OCI-LY7 (cell line): ENCODE results near the gene ACTL9. TPM values are rescaled to one million over a fixed set of nuclear protein-coding genes. Genes with fewer than 3 reads are reported as not detected.

ENCODE experiments used
- BruUV-seq: library from RNA; stranded (reverse); fragments of 400-500 nt; replicated peaks from 2 replicates; lab custom pipeline; 2021; lab: Mats Ljungman, UMichigan
- CTCF ChIA-PET: fragments of 300-600 bp; sonication (Branson Sonifier 250); formaldehyde crosslinking; loops from one replicate; lab custom pipeline; 2022; ENCODE audit warnings: antibody characterized with exemption; ENCODE audit not compliant: unreplicated experiment; lab: Charles Lee
- POLR2A ChIA-PET: fragments of 300-600 bp; sonication (Branson Sonifier 250); formaldehyde crosslinking; loops from one replicate; lab custom pipeline; 2022; ENCODE audit warnings: antibody characterized with exemption; lab: Charles Lee
- DNase-seq: peaks from one replicate; pipeline ENCODE4 v3.0.0-alpha.2; 2015; ENCODE audit warnings: low spot score
- H2AFZ ChIP-seq: fragments of 200-600 bp; sonication (generic), shearing (Covaris generic); 2 replicates; pipeline ENCODE4 v1.6.1; 2014; ENCODE audit warnings: mild to moderate bottlenecking, antibody characterized with exemption, low read length, moderate library complexity
- H3K27ac ChIP-seq: fragments of 200-600 bp; sonication (generic); 2 replicates; pipeline ENCODE4 v1.5.1; 2014; ENCODE audit warnings: mixed run types, low read depth, mild to moderate bottlenecking, moderate library complexity, low read length, inconsistent platforms; ENCODE audit not compliant: poor library complexity, severe bottlenecking
- H3K36me3 ChIP-seq: fragments of 200-600 bp; sonication (generic); 2 replicates; pipeline ENCODE4 v1.6.1; 2014; ENCODE audit warnings: mild to moderate bottlenecking, antibody characterized with exemption, low read length, moderate library complexity, mixed read lengths; ENCODE audit not compliant: insufficient read depth
- H3K4me1 ChIP-seq: fragments of 200-600 bp; sonication (generic); 2 replicates; pipeline ENCODE4 v1.5.1; 2014; ENCODE audit warnings: mild to moderate bottlenecking, low read length; ENCODE audit not compliant: insufficient read depth, poor library complexity, severe bottlenecking
- H3K4me2 ChIP-seq: fragments of 200-600 bp; sonication (generic); 2 replicates; pipeline ENCODE4 v1.6.1; 2014; ENCODE audit warnings: mild to moderate bottlenecking, low read length
- H3K4me3 ChIP-seq: fragments of 200-600 bp; sonication (generic); 2 replicates; pipeline ENCODE4 v1.5.1; 2014; ENCODE audit warnings: mild to moderate bottlenecking, low read depth, low read length; ENCODE audit not compliant: poor library complexity, severe bottlenecking
- H3K79me2 ChIP-seq: fragments of 200-600 bp; sonication (generic); 2 replicates; pipeline ENCODE4 v1.6.1; 2016; ENCODE audit warnings: low read depth, mild to moderate bottlenecking, low read length, moderate library complexity, mixed read lengths; ENCODE audit not compliant: insufficient read depth
- H3K9me2 ChIP-seq: fragments of 200-600 bp; sonication (generic); 2 replicates; pipeline ENCODE4 v1.6.1; 2016; ENCODE audit warnings: mild to moderate bottlenecking, low read length, mixed read lengths; ENCODE audit not compliant: insufficient read depth
- H3K9me3 ChIP-seq: fragments of 200-600 bp; sonication (generic); 2 replicates; pipeline ENCODE4 v1.6.1; 2014; ENCODE audit warnings: mild to moderate bottlenecking, mixed run types, low read length, mixed read lengths
- H4K20me1 ChIP-seq: fragments of 200-600 bp; sonication (generic); 2 replicates; pipeline ENCODE4 v1.6.1; 2014; ENCODE audit warnings: mild to moderate bottlenecking, antibody characterized with exemption, low read length, moderate library complexity, mixed read lengths; ENCODE audit not compliant: insufficient read depth
- EZH2phosphoT487 ChIP-seq: fragments of 200-600 bp; sonication (generic); IDR thresholded peaks from 2 replicates; pipeline ENCODE4 v1.6.1; 2018; ENCODE audit warnings: low read depth, borderline replicate concordance, mild to moderate bottlenecking, mixed run types, antibody characterized with exemption, low read length, moderate library complexity, mixed read lengths
- intact Hi-C: fragments of 100-400 bp; cut with micrococcal nuclease; formaldehyde crosslinking; loops from one replicate; pipeline ENCODE4 v1.10.0; 2022; ENCODE audit not compliant: unreplicated experiment
- total RNA-seq, 2 experiments: library from RNA; depleted of rRNA in 1 of 2; stranded (reverse); fragments of >200 nt in 1 of 2; shearing (Covaris generic) in 1 of 2; gene quantifications; 2 replicates each; pipeline ENCODE4 v1.2.3, GENCODE V29; 2014 to 2022
- TF ChIP-seq, protein P1 (sequence below): fragments of 200-600 bp; sonication (generic); conservative IDR thresholded peaks from 2 replicates; pipeline ENCODE4 v1.5.1; 2014; ENCODE audit warnings: mild to moderate bottlenecking, antibody characterized with exemption, low read length, moderate library complexity, mixed read lengths

The ACTL9 gene
- total RNA-seq, 2 experiments from 2014 or later, result not detected

DNA sequence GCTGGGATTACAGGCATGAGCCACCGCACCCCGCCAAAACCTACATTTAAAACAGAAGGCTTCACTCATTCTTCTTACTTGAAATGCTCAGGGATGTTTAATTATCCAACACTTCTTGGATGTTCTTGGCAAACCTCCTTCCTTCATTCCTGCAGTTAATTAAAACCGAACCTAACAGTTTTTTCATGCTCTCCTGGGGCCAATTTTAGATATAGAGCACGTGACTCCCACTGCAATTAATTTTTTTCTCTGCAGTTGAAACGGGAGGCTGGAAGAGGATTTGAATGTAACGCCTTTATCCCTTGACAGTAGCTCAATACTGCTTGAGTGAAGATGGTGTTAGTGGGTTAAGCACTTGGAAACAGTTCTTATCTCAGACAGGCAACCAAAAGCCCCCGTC lies 4.6 kb upstream of the ACTL9 start:
- ChIA-PET CTCF (no interaction called here), POLR2A (no interaction called here)
- BruUV-seq, result no TSS peak
- H3K9me2 ChIP-seq, result no peaks in the 10 kb centered on the region
- no peak overlapping the region for H3K4me2 ChIP-seq
- no peaks in the 10 kb centered on the region for H3K36me3 ChIP-seq
- H3K79me2 ChIP-seq, result no peaks in the 10 kb centered on the region
- H2AFZ ChIP-seq, result no peak overlapping the region
- no peak for DNase-seq
- no peaks in the 10 kb centered on the region for H4K20me1 ChIP-seq
- H3K4me3 ChIP-seq, result no peak overlapping the region
- TF ChIP-seq EZH2phosphoT487, result no peak
- TF ChIP-seq, protein P1, sequence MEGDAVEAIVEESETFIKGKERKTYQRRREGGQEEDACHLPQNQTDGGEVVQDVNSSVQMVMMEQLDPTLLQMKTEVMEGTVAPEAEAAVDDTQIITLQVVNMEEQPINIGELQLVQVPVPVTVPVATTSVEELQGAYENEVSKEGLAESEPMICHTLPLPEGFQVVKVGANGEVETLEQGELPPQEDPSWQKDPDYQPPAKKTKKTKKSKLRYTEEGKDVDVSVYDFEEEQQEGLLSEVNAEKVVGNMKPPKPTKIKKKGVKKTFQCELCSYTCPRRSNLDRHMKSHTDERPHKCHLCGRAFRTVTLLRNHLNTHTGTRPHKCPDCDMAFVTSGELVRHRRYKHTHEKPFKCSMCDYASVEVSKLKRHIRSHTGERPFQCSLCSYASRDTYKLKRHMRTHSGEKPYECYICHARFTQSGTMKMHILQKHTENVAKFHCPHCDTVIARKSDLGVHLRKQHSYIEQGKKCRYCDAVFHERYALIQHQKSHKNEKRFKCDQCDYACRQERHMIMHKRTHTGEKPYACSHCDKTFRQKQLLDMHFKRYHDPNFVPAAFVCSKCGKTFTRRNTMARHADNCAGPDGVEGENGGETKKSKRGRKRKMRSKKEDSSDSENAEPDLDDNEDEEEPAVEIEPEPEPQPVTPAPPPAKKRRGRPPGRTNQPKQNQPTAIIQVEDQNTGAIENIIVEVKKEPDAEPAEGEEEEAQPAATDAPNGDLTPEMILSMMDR, result no peak
- no peaks in the 10 kb centered on the region for H3K4me1 ChIP-seq
- intact Hi-C loops, result no loop called here
- H3K27ac ChIP-seq, result no peak overlapping the region
- H3K9me3 ChIP-seq, result no peaks in the 10 kb centered on the region

DNA sequence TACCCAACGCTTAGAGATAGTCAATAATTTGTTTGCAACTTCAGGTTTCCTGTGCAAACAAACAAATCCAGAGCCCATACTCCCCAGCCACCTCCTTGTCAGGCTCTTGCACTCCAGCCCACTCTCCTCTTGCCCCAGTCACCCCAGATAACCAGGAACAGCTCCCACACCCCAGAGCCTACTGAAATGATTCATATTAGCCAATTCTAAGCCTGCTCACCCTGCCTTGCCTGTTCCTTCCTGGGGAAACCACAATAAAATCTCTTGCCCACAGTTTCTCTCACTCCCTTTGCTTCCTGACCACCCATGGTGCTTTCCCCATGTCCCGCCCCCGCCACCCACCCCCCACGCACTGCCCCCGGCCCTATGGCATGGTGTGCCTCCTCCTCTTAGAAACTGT lies 3.8 kb upstream of the ACTL9 start:
- Histone ChIP-seq H3K36me3 (no peaks in the 10 kb centered on the region), H3K4me2 (no peak overlapping the region), H3K9me3 (no peaks in the 10 kb centered on the region), H2AFZ (no peak overlapping the region), H3K9me2 (no peaks in the 10 kb centered on the region), H3K4me3 (no peak overlapping the region), H3K27ac (no peak overlapping the region), H3K4me1 (no peaks in the 10 kb centered on the region), H4K20me1 (no peaks in the 10 kb centered on the region), H3K79me2 (no peaks in the 10 kb centered on the region)
- BruUV-seq, result no TSS peak
- CTCF ChIA-PET, result no interaction called here
- POLR2A ChIA-PET, result no interaction called here
- intact Hi-C loops, result no loop called here
- TF ChIP-seq, protein P1, result no peak
- no peak for TF ChIP-seq EZH2phosphoT487
- DNase-seq, result no peak

DNA sequence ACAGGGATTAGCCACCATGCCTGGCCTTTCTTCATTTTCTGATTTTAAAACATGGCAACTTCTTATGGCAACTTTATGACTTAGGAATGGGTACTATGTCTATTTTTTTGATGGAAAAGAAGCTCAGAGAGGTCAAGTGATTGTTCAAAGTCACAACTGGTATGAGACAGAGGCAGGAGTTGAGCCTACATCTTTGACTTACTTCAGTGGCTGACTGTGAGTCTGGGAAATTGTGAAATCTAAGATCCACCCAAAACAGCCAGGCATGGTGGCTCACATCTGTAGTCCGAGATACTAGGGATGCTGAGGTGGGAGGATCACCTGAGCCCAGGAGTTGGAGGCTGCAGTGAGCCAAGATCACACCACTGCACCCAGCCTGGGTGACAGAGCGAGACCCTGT lies 2.4 kb upstream of the ACTL9 start:
- no peaks in the 10 kb centered on the region for H3K79me2 ChIP-seq
- H2AFZ ChIP-seq, result no peak overlapping the region
- H3K4me3 ChIP-seq, result no peak overlapping the region
- H3K9me3 ChIP-seq, result no peaks in the 10 kb centered on the region
- no peak overlapping the region for H3K4me2 ChIP-seq
- no peak overlapping the region for H3K27ac ChIP-seq
- no peaks in the 10 kb centered on the region for H3K36me3 ChIP-seq
- intact Hi-C loops, result no loop called here
- no peaks in the 10 kb centered on the region for H3K9me2 ChIP-seq
- no peaks in the 10 kb centered on the region for H3K4me1 ChIP-seq
- TF ChIP-seq EZH2phosphoT487, result no peak
- TF ChIP-seq, protein P1, result no peak
- ChIA-PET POLR2A (no interaction called here), CTCF (no interaction called here)
- no peak for DNase-seq
- no peaks in the 10 kb centered on the region for H4K20me1 ChIP-seq
- no TSS peak for BruUV-seq
